Smooth muscle cell of the brain vasculature (primary cell): ENCODE measurements around the gene CREB5.

ENCODE experiments used
- DNase-seq: peaks from one replicate; pipeline ENCODE4 v3.0.0-alpha.2; 2012; ENCODE audit warnings: low read depth, low spot score

CREB5 gene

DNA sequence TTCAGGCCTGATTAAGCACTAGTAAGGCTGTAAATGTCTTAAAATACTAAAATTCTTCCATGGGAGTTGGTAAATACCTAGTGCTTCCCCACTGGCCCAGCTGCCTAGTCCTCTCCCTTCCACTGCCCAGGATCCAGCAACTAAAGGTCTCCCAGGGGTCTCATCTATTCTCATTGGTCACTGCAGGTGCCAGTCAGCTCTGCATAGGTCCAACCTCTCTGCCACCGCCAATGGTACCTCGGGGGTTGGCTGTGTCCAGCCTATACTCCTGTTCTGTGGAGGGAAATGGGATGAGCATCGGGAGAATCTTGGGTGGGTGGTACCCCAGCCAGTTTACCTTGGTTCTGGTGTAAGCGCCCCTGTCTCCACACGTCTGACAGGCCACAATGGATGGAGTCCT lies 6.1 kb upstream of the CREB5 start:
- no peak for DNase-seq

DNA sequence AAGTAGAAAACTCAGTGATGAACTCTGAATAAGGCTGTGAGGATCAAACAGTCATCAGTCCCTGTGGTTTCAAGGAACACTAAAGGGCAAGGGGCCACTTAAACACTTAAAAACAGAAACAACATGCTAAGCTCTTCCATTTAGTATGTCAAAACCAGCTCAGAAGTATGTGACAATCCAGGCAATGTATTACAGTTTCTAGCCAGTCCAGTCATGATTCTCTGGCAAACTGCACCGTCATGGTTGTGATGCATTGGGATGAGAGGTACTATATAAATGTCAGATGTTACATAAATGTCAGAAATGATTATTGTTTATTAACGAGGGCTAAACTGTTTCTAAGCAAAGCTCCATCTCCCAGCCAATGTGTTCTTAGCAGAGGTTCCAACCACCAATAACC lies 4.7 kb upstream of the CREB5 start:
- DNase-seq, result no peak

DNA sequence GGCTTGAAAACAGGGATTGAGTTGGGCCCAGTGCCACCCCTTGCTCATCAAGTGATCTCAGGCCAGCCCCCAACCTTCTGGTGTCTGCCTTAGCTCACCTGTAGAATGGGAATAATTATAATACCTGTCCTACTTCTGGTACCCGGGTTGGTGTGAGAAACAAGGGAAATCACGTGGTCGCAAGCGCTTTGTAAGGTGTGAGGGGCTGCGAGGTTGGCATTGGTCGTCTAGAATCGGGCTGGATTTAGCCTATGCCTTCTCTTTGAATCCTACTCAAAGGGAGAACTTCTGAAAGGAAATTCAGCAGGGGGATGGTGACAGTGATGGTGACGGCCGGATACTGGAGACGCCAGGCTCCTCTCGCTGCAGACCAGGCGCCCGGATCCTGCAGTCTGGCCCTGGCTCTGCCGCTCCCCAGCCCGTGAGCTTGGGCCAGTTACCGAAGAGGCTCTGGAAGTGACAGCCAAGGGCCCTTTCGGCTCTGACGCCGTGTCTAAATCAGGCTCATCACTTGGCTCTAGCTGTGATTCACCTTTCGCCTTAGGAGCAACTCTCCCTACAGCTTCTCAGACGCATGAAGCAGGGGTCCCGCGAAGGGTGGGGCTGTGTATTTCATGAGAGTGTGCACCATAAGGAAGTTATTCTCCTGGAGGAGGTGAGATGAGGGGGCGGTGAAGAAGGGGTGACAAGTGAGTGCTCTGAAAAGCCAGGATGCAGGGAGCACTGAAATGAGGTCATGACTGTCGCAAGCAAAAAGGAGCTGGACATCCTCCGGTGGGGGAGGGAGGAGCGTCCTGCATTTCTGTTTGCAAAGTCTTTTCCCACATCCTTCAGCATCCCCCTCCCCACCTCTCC lies 4.0 kb upstream of the CREB5 start:
- DNase-seq, result no peak

DNA sequence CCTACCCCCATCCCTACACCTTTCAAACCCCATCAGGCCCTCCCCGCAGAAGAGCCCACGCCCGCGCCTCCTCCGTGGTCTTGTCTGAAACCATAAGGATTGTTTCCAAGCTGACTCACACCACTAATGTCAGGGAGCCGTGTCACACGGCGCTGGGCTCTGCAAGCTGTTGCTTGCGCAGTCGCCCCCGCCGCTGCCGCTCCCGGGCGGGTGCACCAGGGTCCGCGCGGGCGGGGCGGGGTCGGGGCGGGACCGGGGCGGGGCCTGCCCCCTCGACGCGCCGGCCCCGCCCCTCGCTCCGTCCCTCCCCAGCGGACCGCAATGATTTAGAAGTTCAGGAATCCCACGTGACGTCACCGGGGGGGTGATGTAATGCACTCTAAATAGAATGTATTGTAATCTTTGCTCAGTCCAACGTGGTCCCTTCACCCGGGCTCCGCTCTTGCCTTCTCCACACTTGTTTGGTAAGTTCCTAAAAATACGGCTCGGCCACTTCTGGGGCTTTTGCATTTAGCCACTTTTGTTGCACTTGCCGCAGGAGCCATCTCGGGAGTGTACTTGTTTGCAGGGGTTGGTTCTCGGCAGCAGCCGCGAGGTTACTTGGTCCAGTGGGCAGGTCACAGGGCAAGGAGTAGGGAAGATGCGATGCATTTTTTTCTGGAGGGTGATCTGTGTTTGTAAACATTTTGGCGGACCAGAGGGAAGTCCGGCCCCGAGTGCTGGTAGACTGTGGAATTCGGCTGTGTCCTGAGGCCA lies 3.2 kb upstream of the CREB5 start:
- DNase-seq, result peak; percentile 76

DNA sequence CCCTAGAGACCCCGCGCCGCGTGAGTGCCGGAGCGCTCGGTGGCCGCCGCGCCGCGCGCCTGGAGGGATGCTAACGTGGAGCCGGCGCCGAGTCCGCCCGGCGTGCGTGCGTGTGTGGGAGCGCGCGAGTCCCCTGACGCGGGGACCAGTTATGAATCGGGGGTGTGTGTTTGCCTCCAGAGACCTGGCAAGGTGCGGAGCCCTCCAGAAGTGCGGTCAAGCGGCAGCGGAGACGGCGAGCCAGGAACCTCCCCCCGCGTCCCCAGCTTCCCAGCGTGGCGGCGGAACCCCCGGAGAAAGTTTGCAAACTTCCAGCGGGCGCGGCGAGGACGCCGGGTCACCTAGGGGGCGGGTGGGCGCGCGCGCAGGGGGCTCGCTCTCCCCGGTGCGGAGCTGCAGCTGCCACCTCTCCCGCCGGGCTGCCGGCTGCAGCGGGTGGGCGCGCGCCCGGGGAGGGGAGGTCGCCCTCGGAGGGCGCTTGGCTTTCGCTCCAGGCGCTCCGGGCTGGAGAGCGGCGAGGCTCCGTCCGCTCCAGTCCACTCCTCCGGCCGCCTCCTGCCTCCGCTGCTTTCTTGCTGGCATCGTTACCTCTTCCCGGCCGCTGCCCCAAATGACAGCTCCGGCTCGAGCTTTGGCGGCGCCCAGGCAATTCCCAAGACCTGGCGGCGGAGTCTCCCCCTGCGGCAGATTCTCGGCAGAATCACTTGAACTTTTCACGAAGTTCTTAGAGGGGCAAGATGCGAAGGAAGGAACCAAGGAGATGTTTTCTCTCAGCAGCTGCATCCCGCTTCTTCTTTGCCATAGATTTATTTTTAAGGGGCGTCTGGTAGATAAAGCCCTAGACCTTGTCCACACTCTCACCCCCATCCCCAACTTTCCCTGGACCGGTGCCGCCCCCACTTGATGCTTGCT lies 2.3 kb upstream of the CREB5 start:
- DNase-seq, result no peak

DNA sequence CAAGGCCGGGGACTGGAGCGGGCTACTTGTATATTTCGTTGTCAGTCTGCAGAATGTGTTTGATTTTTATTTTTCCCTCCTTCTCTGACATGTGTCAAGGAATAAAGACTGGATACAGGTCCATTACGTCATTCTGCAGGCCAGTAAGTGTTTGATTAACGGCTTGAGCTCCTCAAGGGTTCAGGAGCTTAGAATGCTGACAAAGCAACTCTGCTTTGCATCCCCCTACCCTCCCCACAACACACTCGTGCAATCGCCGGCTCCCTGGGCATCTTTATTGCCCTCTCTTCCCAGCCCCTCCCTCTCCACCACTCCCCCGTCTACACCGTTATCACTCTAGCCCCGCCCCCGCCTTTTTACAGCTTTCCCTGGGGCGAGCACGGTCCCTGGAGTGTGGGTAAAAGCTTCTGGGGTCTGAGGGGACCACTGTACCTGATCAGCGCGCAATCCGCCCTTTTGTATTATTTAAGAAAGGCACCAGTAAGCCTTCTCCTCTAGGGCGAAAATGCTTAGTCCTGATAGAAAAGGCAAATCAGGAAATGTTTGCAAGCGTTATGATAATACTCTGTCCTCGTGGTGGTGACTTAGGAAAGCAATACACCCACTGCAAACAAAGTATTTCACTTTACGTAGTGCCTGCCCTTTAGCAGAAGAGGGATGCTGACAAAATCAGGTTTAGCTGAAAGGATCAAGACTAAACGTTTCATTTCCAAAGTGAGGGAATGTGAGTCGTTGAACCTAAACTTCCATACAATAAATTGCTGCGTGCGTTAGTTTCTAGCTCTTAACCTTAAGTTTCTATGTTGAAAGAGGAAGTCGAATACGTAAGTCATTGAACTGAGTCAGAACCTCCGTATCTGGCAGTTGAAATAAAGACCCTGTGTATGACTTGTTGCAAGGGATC lies 1.4 kb upstream of the CREB5 start:
- DNase-seq, result no peak

DNA sequence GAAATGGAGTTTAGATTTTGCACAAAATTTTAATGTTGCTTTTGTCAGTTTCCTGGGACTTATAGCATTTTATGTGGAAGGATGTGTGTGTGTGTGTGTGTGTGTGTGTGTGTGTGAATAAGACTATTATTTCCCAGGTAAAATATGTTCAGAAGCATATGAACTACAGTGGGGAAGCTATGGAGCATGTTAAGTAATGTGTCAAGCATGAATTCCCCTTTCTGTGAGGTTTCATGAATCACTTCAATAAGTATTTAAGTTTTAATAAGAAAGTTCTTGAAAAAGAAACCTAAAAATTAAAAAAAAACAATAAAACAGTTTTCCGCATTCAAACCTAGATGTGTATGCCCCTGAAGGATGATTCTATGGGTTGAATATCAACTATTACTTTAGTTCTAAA lies 693 bp downstream of the CREB5 start:
- no peak for DNase-seq

DNA sequence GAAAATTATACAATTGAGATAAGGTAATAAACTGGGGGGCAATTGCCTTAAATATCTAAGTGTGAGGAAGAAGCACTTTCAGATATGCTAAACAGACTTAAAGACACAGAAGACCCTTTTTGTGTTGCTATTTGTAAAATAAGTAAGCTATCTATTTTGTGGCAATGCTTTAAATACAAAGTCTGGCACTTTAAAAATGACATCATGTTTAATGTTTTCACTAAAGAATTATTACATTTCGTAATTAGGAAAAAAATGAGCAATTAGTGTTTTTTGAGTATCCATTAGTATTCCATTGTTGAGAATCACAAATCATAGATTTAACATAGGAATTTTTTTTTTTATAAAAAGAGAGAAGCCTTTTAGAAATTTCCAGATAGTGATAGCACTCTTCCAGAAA lies 2.1 kb downstream of the CREB5 start:
- DNase-seq, result no peak

DNA sequence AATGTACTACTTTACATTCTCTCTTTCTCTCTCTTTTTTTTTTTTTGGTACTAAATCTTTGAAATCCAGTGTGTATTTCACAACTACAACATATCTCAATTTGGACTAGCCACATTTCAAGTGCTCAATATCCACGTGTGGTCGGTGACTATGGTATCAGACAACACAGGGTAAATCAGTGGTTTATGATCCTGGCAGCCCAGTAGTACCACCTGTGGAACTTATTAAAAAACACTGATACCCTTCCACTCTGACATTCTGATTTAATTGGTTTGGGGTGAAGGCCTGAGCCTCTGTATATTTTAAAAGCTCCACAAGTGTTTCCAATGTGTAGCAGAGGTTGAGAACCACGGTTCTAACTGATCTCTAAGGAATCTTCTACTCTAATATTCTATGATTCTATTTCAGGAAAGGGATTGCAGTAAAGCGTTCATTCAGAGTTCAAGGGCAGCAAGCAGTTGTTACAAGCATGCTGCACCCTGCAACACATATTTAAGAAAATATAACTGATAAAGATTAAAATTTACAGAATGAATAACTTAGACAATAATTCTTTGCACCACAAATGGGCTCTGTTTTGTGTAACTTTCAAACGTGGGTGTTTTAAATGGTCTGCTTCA lies 5.1 kb downstream of the CREB5 start:
- DNase-seq, result no peak

DNA sequence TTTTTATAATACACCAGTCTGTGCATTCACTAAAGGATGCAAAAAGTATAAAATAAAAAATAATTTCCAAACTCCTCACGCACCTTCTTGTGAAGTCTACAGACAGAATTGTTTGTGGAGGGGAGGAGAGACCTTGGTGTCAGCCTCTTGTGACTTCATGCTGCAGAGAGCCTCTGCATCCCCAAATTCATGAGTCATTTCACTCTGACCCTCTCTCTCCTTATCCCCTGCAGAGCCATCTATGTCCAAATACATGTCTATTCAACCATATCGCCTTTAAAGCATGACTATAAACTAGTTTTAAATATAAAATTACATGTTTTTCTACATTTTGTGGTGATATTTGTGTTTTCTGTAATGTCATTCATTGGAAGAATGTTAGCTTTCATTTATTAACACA lies 6.0 kb downstream of the CREB5 start:
- no peak for DNase-seq

DNA sequence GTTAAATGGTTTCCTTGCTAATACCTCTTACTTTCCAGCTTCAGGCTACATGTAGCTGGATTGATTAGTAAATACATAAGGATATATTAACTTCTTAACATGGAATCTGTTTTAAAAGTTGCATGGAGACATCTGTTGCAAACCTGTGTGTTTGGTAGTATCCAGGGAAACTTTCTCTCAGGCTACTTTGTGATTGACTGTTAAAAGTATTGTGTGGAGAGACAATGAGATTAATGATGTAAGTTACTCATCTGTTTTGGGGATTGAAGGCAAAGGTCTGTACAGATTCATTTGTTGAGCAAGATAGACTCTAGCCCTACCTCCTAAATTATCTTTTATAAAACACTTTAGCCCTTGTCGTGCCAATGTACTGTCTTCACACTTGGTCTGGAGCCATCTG lies 6.6 kb downstream of the CREB5 start:
- DNase-seq, result no peak

DNA sequence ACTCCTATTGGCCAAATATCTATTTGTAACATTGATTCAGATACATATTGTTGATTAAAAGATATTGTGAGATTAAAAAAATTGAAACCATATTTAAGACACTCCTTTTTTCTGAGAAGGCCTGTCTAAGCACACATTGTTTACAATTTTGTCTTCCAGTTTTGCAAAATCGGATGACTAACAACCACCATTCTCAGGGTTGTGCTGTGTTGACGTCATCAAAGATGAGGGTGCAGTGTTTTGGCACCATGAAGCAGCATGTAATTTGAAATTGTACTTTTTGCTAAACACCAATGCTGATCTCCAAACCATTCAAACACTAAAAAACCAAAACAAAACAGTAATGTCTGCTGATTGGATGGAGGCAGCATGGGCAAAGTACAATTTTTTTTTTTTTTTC lies 7.4 kb downstream of the CREB5 start:
- no peak for DNase-seq

DNA sequence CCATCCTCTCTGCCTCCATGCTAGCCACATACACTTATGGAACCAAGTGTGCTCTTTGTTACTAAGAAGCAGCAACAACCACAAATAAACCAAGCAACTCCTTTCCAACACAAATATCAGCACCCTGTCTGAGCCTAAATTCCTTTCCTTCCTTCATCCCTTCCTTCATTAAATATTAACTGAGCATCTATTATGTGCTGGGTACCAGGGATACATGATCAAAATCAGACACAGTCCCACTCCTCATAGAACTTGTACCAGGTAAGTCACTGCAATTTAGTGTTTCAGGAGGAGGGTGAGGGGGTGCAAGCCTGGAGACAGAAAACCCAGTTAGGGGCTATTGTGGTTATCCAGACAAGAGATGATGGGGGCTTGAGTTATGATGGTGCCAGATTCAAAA lies 10.8 kb downstream of the CREB5 start:
- no peak for DNase-seq

DNA sequence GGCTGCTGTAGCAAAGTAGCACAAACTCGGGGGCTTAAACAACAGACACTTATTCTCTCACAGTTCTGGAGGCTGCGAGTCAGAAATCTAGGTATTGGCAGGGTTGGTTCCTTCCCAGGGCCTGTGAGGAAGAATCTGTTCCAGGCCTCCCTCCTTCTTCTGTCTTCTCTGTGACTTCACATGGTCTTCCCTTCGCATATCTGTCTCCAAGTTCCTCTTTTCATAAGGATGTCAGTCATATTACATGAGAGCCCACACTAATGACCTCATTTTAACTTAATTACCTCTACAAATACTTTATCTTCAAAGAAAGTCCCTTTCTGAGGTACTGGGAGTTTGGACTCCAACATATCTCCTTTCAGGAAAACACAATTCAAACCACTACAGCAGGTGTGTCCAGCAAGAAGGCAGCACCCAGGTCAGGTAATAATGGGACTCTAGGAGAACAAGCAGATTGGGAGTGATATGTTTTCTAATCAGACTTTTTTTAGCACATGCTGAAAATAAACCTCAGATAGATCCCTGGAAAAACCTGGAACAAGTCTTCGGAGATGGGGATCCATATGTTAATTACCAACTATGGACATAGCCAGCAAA lies 11.7 kb downstream of the CREB5 start:
- no peak for DNase-seq

DNA sequence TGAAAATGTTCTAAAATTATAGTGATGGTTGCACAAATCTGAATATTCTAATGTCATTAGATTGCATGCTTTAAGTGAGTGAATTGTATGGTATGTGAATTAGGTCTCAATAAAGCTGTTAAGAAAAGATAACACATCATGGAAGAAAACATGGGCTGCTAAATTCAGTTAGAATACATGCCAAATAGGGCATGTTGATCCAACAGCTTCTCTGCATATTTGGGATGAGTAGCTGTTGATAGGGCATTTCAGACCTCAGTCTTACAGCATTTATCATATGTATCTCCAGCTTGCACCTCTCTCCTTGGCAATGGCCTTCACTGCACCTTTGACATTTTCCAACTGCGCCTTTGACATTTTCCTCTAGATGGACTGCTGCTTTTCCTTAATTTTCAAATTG lies 13.2 kb downstream of the CREB5 start:
- no peak for DNase-seq

DNA sequence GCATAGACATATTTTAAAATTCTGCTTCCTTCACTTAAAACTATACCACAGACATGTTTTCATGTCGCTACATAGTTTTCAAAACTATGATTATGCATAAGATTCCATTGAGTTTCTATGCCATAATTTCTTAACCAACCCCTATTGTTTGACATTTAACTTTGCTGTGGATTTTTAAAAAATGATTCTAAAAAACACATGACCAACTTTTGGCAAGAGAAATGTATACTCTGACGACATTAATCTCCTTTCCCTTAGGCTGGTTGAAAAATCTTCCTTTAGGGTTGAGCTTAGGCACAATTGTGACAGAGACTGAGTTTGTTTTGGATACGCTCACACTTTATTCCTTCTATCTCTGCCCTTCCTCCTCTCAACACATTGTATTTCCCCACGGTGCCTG lies 14.9 kb downstream of the CREB5 start:
- DNase-seq, result no peak

DNA sequence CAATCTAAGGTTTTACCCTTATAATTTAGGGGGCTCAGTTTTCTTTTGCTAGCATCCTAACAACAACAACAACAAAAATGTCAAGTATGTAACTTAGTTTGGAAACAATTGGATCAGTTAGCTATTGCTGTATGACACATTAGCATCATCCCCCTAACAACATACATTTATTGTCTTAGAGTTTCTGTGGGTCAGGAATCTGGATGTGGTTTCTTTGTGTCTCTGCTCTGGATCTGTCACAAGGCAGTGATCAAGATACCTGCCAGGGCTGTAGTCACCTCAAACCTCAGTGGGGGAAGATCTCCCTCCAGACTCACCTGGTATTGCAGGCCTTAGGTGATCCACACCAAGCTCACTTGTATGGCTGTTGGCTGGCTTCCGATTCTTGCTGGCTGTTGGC lies 18.3 kb downstream of the CREB5 start:
- no peak for DNase-seq

DNA sequence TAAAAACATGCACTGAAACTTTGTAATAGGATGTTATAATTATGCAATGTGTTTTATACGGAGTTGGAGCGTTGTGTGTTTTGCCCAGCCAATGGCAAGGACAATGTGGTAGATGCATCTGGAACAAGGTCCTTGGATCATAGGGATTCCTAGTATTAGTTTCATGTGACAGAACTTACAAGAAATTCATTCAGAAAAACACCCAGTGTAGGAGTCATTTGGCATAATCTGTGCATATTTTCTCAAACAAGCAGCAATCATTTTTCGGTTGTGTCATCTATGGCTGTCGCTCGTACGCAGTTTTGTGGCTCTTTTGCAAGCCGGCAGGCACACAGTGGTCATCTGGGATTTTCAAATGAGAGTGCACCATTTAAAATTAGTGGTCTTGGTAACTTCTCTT lies 19.8 kb downstream of the CREB5 start:
- DNase-seq, result no peak

DNA sequence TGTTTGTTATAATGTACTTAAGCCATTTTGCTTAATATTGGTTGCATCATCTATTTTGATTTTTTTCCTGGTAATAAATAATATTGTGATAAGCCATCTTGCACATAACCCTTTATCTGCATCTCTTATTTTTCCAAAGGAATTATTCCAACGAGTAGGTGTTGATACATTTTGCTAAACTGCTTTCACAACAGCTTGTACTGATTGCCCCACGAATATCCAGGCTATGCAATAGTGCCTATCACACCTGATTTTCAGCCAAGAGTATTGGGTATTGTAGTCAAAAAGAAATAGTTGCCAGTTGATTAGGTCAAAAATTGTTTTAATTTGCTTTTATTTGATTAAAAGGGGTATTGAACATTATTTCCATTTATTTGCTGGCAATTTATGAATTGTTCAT lies 20.7 kb downstream of the CREB5 start:
- no peak for DNase-seq

DNA sequence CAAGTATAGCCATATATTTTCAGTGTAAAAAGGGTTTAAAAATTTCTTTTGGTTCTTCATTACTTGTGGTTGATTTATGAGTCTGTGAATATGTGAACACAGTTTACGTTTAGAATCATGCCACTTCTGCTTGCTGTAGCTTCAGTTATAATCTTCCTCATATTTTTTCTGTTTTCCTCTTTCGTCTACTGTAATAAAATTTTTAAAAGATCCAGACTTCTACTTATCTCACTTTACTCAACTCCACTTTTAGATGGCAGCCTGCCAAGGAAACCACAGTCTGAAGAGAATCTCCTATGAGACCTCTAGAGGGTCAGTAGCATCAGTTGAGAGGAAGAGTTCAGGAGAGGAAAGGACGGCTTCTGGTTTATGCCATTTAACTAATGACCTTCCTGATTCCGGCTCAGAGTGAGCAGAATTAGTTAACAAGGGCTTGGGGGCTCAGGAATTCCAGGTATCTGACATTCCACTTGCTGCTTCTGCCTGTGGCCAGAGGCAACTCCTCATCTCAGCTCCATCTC lies 21.4 kb downstream of the CREB5 start:
- DNase-seq, result peak; percentile 13
